Duodenal mucosa (tissue), 2 donors: ENCODE measurements around the gene SLC25A12.
"Not testable (repeated sequence)": the region's sequence is repeated elsewhere in the genome, so short reads cannot be mapped to it uniquely, and the experiment has no call there.

Experiments used
- H3K27ac ChIP-seq: one replicate; pipeline ENCODE4 v1.7.0; 2013; ENCODE audit warnings: low read depth, low read length
- H3K27me3 ChIP-seq, 2 donors: one replicate each; pipeline ENCODE4 v1.7.0; 2013; ENCODE audit warnings: low read length in 2 of 2, control low read depth in 1 of 2; ENCODE audit not compliant: insufficient read depth in 2 of 2, control insufficient read depth in 1 of 2
- H3K36me3 ChIP-seq, 2 donors: one replicate each; pipeline ENCODE4 v1.7.0; 2013; ENCODE audit warnings: low read length in 2 of 2, control low read depth in 1 of 2; ENCODE audit not compliant: insufficient read depth in 2 of 2, control insufficient read depth in 1 of 2
- H3K4me1 ChIP-seq, 2 donors: one replicate each; pipeline ENCODE4 v1.7.0; 2013; ENCODE audit warnings: low read length in 2 of 2, control low read depth in 1 of 2; ENCODE audit not compliant: insufficient read depth in 2 of 2, control insufficient read depth in 1 of 2
- H3K4me3 ChIP-seq, 2 donors: one replicate each; pipeline ENCODE4 v1.7.0; 2013; ENCODE audit warnings: low read length in 2 of 2, low read depth in 1 of 2
- H3K9ac ChIP-seq, 2 donors: one replicate each; pipeline ENCODE4 v1.7.0; 2013; ENCODE audit warnings: low read length in 2 of 2, low read depth in 1 of 2
- H3K9me3 ChIP-seq, 2 donors: one replicate each; pipeline ENCODE4 v1.7.0; 2013; ENCODE audit warnings: low read length in 2 of 2, control low read depth in 1 of 2; ENCODE audit not compliant: control insufficient read depth in 1 of 2

The SLC25A12 gene

GRCh38 chr2:171919453-171919852 lies 25.4 kb upstream of the SLC25A12 start:
- no peak overlapping the region for H3K4me3 ChIP-seq

GRCh38 chr2:171913517-171913916 lies 19.5 kb upstream of the SLC25A12 start:
- H3K4me3 ChIP-seq, result no peak overlapping the region
- no peaks in the 10 kb centered on the region for H3K9me3 ChIP-seq
- H3K27ac ChIP-seq, result no peak overlapping the region
- H3K4me1 ChIP-seq, result no peaks in the 10 kb centered on the region
- H3K27me3 ChIP-seq, result peaks cover 0 to 4% of the 10 kb centered on the region in 2 donors
- H3K9ac ChIP-seq, result no peak overlapping the region
- H3K36me3 ChIP-seq, result no peaks in the 10 kb centered on the region

More at GRCh38 chr2:171919453-171919852, 25.4 kb upstream of the SLC25A12 start:
- Histone ChIP-seq H3K9ac (no peak overlapping the region), H3K9me3 (no peaks in the 10 kb centered on the region), H3K36me3 (no peaks in the 10 kb centered on the region), H3K27ac (no peak overlapping the region), H3K4me1 (peaks cover 5 to 18% of the 10 kb centered on the region in 2 donors), H3K27me3 (no peaks in the 10 kb centered on the region)

- no peaks in the 10 kb centered on the region for H3K36me3 ChIP-seq
Measured at GRCh38 chr2:171910494-171910893, 16.4 kb upstream of the SLC25A12 start.

GRCh38 chr2:171909266-171909665 lies 15.2 kb upstream of the SLC25A12 start:
- peaks cover 0 to 4% of the 10 kb centered on the region in 2 donors for H3K27me3 ChIP-seq
- H3K27ac ChIP-seq, result no peak overlapping the region
- no peaks in the 10 kb centered on the region for H3K36me3 ChIP-seq
- peaks cover 0 to 3% of the 10 kb centered on the region in 2 donors for H3K4me1 ChIP-seq
- H3K9me3 ChIP-seq, result no peaks in the 10 kb centered on the region
- no peak overlapping the region for H3K4me3 ChIP-seq
- no peak overlapping the region for H3K9ac ChIP-seq

More at GRCh38 chr2:171910494-171910893, 16.4 kb upstream of the SLC25A12 start:
- Histone ChIP-seq H3K27ac (no peak overlapping the region), H3K9ac (no peak overlapping the region), H3K9me3 (no peaks in the 10 kb centered on the region), H3K27me3 (peaks cover 0 to 4% of the 10 kb centered on the region in 2 donors), H3K4me3 (no peak overlapping the region), H3K4me1 (no peaks in the 10 kb centered on the region)

- Histone ChIP-seq H3K4me1 (peaks cover 0 to 5% of the 10 kb centered on the region in 2 donors), H3K9me3 (no peaks in the 10 kb centered on the region), H3K27ac (no peak overlapping the region), H3K27me3 (peaks cover 5 to 7% of the 10 kb centered on the region in 2 donors), H3K4me3 (no peak overlapping the region), H3K36me3 (no peaks in the 10 kb centered on the region), H3K9ac (no peak overlapping the region)
Measured at GRCh38 chr2:171908235-171908634, 14.2 kb upstream of the SLC25A12 start.

- Histone ChIP-seq H3K27ac (no peak overlapping the region), H3K27me3 (peaks cover 3 to 5% of the 10 kb centered on the region in 2 donors), H3K4me1 (peaks cover 0 to 5% of the 10 kb centered on the region in 2 donors), H3K9me3 (peaks cover 0 to 2% of the 10 kb centered on the region in 2 donors), H3K36me3 (no peaks in the 10 kb centered on the region), H3K4me3 (no peak overlapping the region), H3K9ac (no peak overlapping the region)
Measured at GRCh38 chr2:171902840-171903420, 8.9 kb upstream of the SLC25A12 start.

GRCh38 chr2:171899623-171900282 lies 5.7 kb upstream of the SLC25A12 start:
- not testable (repeated sequence) for H3K9me3 ChIP-seq, H3K27ac ChIP-seq, H3K4me3 ChIP-seq, H3K36me3 ChIP-seq, H3K9ac ChIP-seq, H3K4me1 ChIP-seq, H3K27me3 ChIP-seq

GRCh38 chr2:171895786-171896185 lies 1.7 kb upstream of the SLC25A12 start:
- Histone ChIP-seq H3K4me1 (peaks cover 16 to 17% of the 10 kb centered on the region in 2 donors), H3K36me3 (no peaks in the 10 kb centered on the region), H3K9ac (no peak overlapping the region), H3K27ac (no peak overlapping the region), H3K9me3 (peaks cover 0 to 2% of the 10 kb centered on the region in 2 donors), H3K27me3 (no peaks in the 10 kb centered on the region), H3K4me3 (no peak overlapping the region)

- H3K27me3 ChIP-seq, result no peaks in the 10 kb centered on the region
- peak overlapping the region; percentile 76 to 100 for H3K4me3 ChIP-seq
- peak overlapping the region; percentile 48 to 80 for H3K9ac ChIP-seq
- no peaks in the 10 kb centered on the region for H3K36me3 ChIP-seq
- H3K9me3 ChIP-seq, result peaks cover 0 to 2% of the 10 kb centered on the region in 2 donors
- H3K27ac ChIP-seq, result no peak overlapping the region
- peaks cover 16 to 17% of the 10 kb centered on the region in 2 donors for H3K4me1 ChIP-seq
Measured at GRCh38 chr2:171894612-171894947, 536 bp upstream of the SLC25A12 start.

- Histone ChIP-seq H3K27ac (no peak overlapping the region), H3K27me3 (no peaks in the 10 kb centered on the region), H3K9me3 (no peaks in the 10 kb centered on the region)
Measured at GRCh38 chr2:171893196-171893823, 734 bp downstream of the SLC25A12 start.

More at GRCh38 chr2:171893196-171893823, 734 bp downstream of the SLC25A12 start:
- Histone ChIP-seq H3K4me3 (peak overlapping the region; percentile 76 to 100), H3K36me3 (no peaks in the 10 kb centered on the region), H3K4me1 (peaks cover 16 to 17% of the 10 kb centered on the region in 2 donors), H3K9ac (peak overlapping the region; percentile 48 to 80)
